HEK293T (cell line): ENCODE results near the gene MAP4K4.

Source experiments
- CTCF ChIA-PET: fragments of 350-600 bp; formaldehyde crosslinking; extraction: SDS; loops from one replicate; lab custom pipeline; 2021; ENCODE audit warnings: antibody characterized with exemption, inconsistent platforms; lab: Yijun Ruan, JAX
- POLR2A ChIA-PET: fragments of 350-600 bp; formaldehyde crosslinking; extraction: SDS; loops from one replicate; lab custom pipeline; 2020; ENCODE audit warnings: antibody characterized with exemption, inconsistent platforms; lab: Yijun Ruan, JAX
- DNase-seq: peaks from one replicate; pipeline ENCODE4 v3.0.0; 2012; ENCODE audit warnings: mixed read lengths; ENCODE audit errors: extremely low spot score
- ARNT ChIP-seq: fragments of 450-650 bp; IDR thresholded peaks from 2 replicates; pipeline ENCODE4 v1.6.1; 2017; ENCODE audit warnings: mild to moderate bottlenecking
- BHLHE40 ChIP-seq: fragments of 450-650 bp; IDR thresholded peaks from 2 replicates; pipeline ENCODE4 v1.6.1; 2016; ENCODE audit warnings: mild to moderate bottlenecking, moderate library complexity, borderline replicate concordance
- CTBP1 ChIP-seq: fragments of 450-650 bp; IDR thresholded peaks from 2 replicates; pipeline ENCODE4 v1.6.1; 2016; ENCODE audit warnings: borderline replicate concordance
- ELF4 ChIP-seq: fragments of 450-650 bp; IDR thresholded peaks from 2 replicates; pipeline ENCODE4 v1.6.1; 2017; ENCODE audit warnings: antibody characterized with exemption
- FOXA1 ChIP-seq: fragments of 450-650 bp; IDR thresholded peaks from 2 replicates; pipeline ENCODE4 v1.6.1; 2016; ENCODE audit warnings: mild to moderate bottlenecking
- FOXK2 ChIP-seq: fragments of 450-650 bp; IDR thresholded peaks from 2 replicates; pipeline ENCODE4 v1.6.1; 2016; ENCODE audit warnings: mild to moderate bottlenecking
- FOXM1 ChIP-seq: fragments of 450-650 bp; IDR thresholded peaks from 2 replicates; pipeline ENCODE4 v1.6.1; 2017; ENCODE audit warnings: mild to moderate bottlenecking, borderline replicate concordance
- HDGF ChIP-seq: fragments of 450-650 bp; IDR thresholded peaks from 2 replicates; pipeline ENCODE4 v1.6.1; 2017; ENCODE audit warnings: antibody characterized with exemption, borderline replicate concordance
- L3MBTL2 ChIP-seq: fragments of 450-650 bp; conservative IDR thresholded peaks from 2 replicates; pipeline ENCODE4 v1.6.1; 2016; ENCODE audit warnings: mild to moderate bottlenecking
- LEF1 ChIP-seq: fragments of 450-650 bp; IDR thresholded peaks from 2 replicates; pipeline ENCODE4 v1.6.1; 2017; ENCODE audit warnings: mild to moderate bottlenecking, borderline replicate concordance
- NFRKB ChIP-seq: fragments of 450-650 bp; IDR thresholded peaks from 2 replicates; pipeline ENCODE4 v1.6.1; 2016; ENCODE audit warnings: mild to moderate bottlenecking, moderate library complexity
- PKNOX1 ChIP-seq: fragments of 450-650 bp; IDR thresholded peaks from 2 replicates; pipeline ENCODE4 v1.6.1; 2016
- SP1 ChIP-seq: fragments of 450-650 bp; IDR thresholded peaks from 2 replicates; pipeline ENCODE4 v1.6.1; 2017
- SUZ12 ChIP-seq: fragments of 450-650 bp; IDR thresholded peaks from 2 replicates; pipeline ENCODE4 v1.6.1; 2016; ENCODE audit warnings: mild to moderate bottlenecking
- TARDBP ChIP-seq: fragments of 450-650 bp; IDR thresholded peaks from 2 replicates; pipeline ENCODE4 v1.6.1; 2016
- ZNF384 ChIP-seq: fragments of 450-650 bp; IDR thresholded peaks from 2 replicates; pipeline ENCODE4 v1.6.1; 2016

MAP4K4 gene

DNA sequence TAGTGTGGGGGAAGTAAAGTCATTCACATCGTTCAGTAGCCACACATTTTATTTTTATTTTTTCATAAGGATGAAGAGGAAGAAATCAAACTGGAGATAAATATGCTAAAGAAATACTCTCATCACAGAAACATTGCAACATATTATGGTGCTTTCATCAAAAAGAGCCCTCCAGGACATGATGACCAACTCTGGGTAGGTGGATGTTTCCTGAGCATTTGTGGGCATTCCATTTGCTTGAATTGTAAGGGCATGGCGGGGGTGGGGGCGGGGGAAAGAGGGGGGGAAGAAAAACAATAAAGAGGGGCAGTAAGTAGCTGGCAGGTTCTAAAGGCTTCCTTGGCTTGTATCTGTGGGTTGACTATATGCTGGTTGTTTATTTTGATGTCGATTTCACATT, 126.4 kb downstream of the MAP4K4 start:
- TF ChIP-seq PKNOX1, result no peak
- ChIA-PET CTCF (interaction anchor here (0.7 to 2.1 kb wide), 4 partner anchors 15 to 81 kb away, joined by 3 to 6 read pairs (median 5); no protein-coding TSS in a partner anchor), POLR2A (no interaction called here)
- DNase-seq, result no peak

DNA sequence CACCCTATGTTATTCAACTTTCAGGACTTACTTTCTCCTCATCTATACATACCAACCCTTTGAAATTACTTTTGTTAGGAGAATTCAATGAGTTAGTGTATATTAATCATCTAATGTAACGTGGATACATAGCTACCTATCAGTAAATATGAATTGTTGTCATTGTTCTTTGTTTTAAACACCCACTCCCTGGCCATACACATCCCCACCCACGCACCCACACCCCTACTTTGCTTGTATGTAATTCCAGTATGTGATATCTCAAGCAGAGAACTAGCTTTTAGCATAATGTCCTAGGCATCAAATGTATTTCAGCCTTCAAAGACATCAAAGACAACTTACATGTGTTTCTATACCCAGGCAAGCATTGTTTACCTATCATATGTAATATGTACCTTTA, 129.2 kb downstream of the MAP4K4 start:
- DNase-seq, result no peak
- CTCF ChIA-PET, result interaction anchor here (1.4 kb wide), 1 partner anchor 56 kb away, joined by 5 read pairs; no protein-coding TSS in a partner anchor
- POLR2A ChIA-PET, result no interaction called here
- TF ChIP-seq ZNF384, result no peak
- TF ChIP-seq LEF1, result no peak
- TF ChIP-seq NFRKB, result no peak

DNA sequence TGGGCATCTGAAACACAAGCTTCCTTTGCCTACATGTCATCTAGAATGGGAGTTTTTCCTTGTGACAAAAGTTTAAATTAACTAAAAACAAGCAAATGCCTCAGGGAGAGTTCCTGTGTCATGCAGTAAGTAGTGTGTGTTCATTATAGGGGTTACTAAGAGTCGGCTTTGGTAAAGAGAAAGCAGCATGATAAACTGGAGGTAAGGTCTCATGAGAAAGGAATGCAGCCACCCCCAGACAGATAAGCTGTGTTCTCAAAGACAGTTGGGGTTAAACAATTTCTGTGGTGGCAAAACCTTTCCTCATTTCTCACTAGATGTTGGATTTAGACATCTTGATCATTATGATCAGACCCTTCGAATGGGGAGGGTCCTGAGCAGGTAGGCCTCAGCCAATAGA, 129.7 kb downstream of the MAP4K4 start:
- POLR2A ChIA-PET, result no interaction called here
- CTCF ChIA-PET, result interaction anchor here (0.6 to 1.4 kb wide), 2 partner anchors 12 to 57 kb away, joined by 3 to 5 read pairs; no protein-coding TSS in a partner anchor
- TF ChIP-seq TARDBP (no peak), NFRKB (no peak), PKNOX1 (no peak), SP1 (no peak), FOXK2 (no peak), ARNT (no peak)
- DNase-seq, result no peak

- ChIA-PET POLR2A (interaction anchor here (1.1 to 1.3 kb wide), 2 partner anchors 128 to 130 kb away, joined by 3 read pairs; no protein-coding TSS in a partner anchor), CTCF (interaction anchor here (1.0 to 1.5 kb wide), 3 partner anchors 16 to 61 kb away, joined by 3 to 5 read pairs (median 3); no protein-coding TSS in a partner anchor)
- no peak for DNase-seq
- TF ChIP-seq PKNOX1 (no peak), LEF1 (no peak), FOXA1 (no peak), TARDBP (no peak), L3MBTL2 (no peak), FOXK2 (no peak), NFRKB (no peak), ARNT (no peak), ELF4 (no peak)
These were observed 130.8 kb downstream of the MAP4K4 start for GRCh38 chr2:101828257-101828656.

DNA sequence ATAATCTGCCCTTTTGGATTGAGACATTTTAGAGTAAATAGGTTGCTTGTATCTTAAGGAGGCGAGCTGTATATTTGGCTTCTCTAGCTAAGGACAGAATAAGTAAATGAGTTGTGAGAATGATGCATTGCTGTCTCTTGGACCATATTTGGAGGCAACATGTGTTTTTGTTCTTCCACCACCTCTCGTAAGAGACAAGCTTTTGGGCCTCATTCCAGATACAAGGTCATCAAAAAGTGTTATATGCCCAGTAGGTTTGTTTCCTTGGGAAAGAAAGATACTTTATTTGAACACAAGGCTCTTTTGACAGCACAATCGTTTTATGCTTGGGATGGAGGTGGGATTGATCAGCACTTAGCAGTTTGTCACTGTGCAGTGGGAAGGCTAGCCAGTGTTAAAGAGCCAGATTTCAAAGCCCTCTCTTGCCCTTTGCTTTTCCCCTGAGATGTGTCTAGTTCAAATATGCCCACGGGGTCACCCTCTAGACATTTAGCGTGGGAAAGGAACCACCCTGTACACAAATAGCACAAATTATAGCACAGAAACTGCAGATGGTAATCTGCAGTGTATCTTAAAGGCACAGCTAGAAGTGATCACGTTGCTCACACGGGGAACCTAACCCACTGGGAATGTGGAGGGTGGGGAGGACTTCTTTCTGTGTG, 131.3 kb downstream of the MAP4K4 start:
- ChIA-PET CTCF (interaction anchor here (1.0 to 1.5 kb wide), 3 partner anchors 16 to 62 kb away, joined by 3 to 5 read pairs (median 3); no protein-coding TSS in a partner anchor), POLR2A (interaction anchor here (1.1 to 1.3 kb wide), 2 partner anchors 129 to 130 kb away, joined by 3 read pairs; no protein-coding TSS in a partner anchor)
- no peak for TF ChIP-seq LEF1
- no peak for TF ChIP-seq FOXA1
- TF ChIP-seq ELF4, result no peak
- no peak for DNase-seq

GRCh38 chr2:101829429-101829828, 131.9 kb downstream of the MAP4K4 start:
- CTCF ChIA-PET, result interaction anchor here (1.5 kb wide), 1 partner anchor 59 kb away, joined by 5 read pairs; no protein-coding TSS in a partner anchor
- POLR2A ChIA-PET, result interaction anchor here (1.1 kb wide), 1 partner anchor 130 kb away, joined by 3 read pairs; no protein-coding TSS in a partner anchor
- TF ChIP-seq LEF1 (no peak), FOXK2 (no peak), L3MBTL2 (no peak), ELF4 (no peak), TARDBP (no peak), CTBP1 (no peak), ARNT (no peak), ZNF384 (no peak), NFRKB (no peak), PKNOX1 (no peak), FOXM1 (no peak)
- DNase-seq, result no peak

GRCh38 chr2:101830146-101830545, 132.6 kb downstream of the MAP4K4 start:
- no peak for TF ChIP-seq SP1
- no peak for TF ChIP-seq ELF4
- no peak for TF ChIP-seq FOXK2
- no peak for TF ChIP-seq NFRKB
- TF ChIP-seq ARNT, result no peak
- TF ChIP-seq FOXM1, result no peak
- no peak for TF ChIP-seq CTBP1
- TF ChIP-seq LEF1, result no peak
- TF ChIP-seq L3MBTL2, result no peak
- TF ChIP-seq TARDBP, result no peak
- TF ChIP-seq ZNF384, result no peak
- no peak for TF ChIP-seq PKNOX1
- TF ChIP-seq BHLHE40, result no peak
- no peak for TF ChIP-seq SUZ12
- TF ChIP-seq HDGF, result no peak
- no peak for TF ChIP-seq FOXA1
- ChIA-PET CTCF (interaction anchor here (1.6 kb wide), 1 partner anchor 38 kb away, joined by 3 read pairs; no protein-coding TSS in a partner anchor), POLR2A (no interaction called here)
- no peak for DNase-seq
